Measurements from ENCODE around the gene IL17RE.
"Not testable (repeated sequence)": the region's sequence is repeated elsewhere in the genome, so short reads cannot be mapped to it uniquely, and the experiment has no call there.

Gene IL17RE, protein sequence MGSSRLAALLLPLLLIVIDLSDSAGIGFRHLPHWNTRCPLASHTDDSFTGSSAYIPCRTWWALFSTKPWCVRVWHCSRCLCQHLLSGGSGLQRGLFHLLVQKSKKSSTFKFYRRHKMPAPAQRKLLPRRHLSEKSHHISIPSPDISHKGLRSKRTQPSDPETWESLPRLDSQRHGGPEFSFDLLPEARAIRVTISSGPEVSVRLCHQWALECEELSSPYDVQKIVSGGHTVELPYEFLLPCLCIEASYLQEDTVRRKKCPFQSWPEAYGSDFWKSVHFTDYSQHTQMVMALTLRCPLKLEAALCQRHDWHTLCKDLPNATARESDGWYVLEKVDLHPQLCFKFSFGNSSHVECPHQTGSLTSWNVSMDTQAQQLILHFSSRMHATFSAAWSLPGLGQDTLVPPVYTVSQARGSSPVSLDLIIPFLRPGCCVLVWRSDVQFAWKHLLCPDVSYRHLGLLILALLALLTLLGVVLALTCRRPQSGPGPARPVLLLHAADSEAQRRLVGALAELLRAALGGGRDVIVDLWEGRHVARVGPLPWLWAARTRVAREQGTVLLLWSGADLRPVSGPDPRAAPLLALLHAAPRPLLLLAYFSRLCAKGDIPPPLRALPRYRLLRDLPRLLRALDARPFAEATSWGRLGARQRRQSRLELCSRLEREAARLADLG

DNA sequence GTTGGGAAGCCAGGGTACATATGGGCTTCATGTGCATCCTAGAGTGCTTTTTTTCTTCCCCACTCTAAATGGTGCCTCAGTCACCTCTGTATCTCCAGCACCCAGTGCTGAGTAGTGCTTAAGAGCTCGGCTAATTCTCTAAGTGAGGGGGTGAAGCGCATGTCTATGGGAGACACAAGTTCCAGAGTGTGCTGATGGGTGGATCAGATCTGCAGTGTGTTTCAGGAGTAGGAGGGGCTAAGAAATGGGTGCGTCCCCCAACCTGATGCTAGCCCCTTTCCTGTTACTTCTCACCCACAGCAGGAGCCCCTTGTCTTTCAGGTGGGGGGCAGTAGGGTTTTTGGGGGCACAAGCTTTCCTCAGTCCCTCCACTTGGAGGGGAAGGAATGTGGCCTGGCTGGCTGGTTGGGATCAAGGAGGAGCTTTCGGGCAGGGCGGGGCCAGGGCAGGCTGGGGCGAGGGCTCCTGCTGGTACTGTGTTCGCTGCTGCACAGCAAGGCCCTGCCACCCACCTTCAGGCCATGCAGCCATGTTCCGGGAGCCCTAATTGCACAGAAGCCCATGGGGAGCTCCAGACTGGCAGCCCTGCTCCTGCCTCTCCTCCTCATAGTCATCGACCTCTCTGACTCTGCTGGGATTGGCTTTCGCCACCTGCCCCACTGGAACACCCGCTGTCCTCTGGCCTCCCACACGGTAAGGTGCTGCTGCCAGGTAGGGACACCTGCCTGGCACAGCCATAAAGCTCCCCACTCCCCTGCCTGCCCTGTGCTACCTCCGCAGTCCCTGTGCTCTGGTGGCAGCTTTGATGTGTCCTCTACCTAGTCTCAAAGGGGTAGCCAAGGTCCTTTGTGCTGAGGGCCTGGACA is at the start of gene IL17RE:
TSS of gene IL17RE (plus strand) at position 477 of the 866 bp plus-strand sequence. CDS start at position 562, 85 bp downstream.
- no peak for FAIRE-seq

DNA sequence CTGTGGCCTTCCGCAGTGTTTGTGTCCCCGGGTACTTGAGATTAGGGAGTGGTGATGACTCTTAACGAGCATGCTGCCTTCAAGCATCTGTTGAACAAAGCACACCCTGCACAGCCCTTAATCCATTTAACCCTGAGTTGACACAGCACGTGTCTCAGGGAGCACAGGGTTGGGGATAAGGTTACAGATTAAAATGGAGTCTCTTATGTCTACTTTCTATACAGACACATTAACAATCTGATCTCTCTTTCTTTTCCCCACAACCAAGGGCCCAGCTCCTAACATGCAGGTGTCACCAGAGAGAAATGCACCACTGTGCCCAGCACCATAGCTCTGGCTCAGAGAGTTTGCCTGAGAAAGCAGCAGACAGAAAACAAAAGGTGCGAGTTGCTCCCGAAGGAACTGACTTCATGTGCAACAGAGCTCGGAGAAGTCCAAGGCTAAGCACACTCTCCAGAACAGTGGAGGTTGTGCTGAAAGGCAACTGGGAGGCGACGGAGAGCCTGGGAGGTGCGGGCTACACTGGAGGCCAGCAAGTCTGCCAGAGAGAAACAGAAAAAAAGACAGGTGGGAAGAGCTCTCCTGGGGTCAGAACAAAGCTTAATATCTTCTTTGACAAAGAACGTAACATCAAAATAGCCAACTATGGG is 48.2 kb upstream of the IL17RE start:
- FAIRE-seq: not testable (repeated sequence)

DNA sequence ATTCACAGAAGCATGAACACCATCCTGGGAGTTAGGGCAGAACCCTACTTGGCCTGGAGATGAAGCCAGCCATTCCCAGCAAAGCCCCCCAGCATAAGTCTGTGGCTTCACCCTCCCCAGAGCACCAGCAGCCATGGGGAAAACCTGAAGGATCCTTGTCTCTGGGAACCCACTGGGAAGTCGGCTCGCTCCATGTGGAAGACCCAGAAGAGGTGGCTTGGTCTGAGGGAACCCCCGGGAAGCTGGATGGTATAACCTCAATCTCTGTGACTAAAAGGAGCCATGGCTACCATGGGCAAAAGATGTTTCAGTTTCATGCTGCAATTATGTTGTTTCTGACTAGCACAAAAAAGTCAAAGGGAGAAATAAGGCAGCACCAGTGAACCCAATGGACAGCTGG is 47.1 kb upstream of the IL17RE start:
- FAIRE-seq: no peak

DNA sequence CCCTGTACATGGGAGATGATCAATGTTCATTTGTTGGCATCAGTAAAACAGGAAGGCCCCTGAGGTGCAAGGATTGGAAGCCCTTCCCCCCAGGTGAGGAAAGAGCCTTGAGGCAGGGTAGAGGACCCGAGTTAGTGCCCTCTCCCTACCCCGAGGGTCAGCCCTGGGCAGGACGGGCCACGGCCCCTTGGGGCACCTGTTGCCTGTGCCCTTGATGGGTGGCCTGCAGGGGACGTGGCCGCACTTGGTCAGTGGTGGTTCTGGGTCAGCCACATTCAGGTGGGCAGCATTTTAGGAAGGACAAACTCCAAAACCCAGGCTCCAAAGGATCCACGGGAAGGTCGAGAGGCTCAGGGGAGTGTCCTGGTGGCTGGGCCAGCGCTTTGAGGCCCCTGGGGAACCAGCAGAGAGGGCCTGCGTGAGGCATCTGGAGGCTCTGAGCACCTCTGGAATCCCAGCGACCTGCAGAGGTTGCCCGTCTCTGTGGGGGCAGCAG is 43.1 kb upstream of the IL17RE start:
- FAIRE-seq: no peak

DNA sequence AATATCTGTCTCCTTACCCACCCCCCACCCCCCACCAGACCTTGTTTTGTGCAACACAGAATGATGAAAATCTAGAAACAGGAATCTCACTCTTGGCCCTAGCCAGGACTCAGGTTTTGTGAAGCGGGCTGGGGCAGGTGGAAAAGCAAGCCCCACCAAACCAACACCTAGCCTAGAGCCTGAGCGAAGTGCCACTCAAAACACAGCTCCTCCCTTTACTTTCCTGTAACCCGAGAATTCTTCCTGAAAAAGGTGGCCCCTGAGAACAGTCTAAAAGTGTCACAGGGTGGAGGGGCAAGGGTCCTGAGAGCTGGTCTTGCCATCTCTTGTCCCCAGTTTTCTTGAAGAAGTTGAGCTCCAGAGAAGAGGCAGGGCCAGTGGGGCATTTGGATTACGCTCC is 41.4 kb upstream of the IL17RE start:
- FAIRE-seq: no peak

DNA sequence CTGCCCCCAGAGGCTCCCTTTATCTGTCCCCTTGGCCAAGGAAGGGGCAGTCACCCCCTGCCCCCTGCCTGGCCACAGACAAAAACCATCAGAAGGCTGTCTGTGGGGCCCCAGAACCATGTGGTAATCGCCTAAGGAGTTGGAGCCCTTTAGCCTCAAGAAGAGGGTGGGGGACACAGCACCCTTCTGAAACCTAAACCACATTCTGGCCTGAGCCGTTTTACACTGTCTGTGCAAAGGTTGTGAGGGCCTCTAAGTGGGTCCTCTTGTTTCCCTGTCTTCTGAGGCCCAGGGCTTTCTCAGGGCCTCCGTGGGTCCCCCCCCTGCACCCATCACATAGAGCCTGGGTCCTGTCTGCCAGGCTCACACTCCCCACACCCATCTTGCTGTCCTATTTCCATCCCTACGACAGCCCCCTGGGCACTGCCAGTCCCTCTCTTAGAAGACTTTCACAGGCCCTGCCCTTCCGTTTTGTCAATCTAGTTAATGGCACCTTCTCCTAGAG is 41.0 kb upstream of the IL17RE start:
- FAIRE-seq: no peak

DNA sequence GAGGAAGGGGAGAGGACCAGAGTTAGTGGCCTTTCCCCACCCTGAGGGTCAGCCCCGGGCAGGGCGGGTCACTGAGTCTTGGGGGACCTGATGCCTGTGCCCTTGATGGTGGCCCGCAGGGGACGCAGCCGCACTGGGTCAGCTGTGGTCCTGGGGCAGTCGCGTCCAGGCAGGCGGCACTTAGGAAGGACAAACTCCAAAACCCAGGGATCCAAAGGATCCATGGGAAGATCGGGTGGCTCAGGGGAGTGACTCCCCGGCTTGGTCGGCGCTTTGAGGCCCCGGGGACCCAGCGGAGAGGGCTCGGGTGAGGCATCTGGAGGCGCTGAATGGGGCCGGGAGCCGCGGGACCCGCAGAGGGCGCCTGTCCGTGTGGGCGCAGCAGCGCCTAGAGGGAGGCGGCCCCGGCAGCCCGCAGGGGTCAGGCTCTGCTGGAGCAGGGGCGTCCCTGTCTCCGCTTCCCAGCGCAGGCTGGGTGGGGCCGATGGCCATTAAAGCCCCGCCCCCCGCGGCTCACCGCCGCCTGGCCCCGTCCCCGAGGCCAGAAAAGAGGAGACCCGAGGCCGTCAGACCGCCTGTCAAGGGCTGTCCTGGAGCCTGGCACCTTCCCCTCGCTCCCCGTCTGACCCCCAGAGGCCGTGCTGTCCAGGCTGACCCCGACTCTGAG is 40.1 kb upstream of the IL17RE start:
- no peak for FAIRE-seq

DNA sequence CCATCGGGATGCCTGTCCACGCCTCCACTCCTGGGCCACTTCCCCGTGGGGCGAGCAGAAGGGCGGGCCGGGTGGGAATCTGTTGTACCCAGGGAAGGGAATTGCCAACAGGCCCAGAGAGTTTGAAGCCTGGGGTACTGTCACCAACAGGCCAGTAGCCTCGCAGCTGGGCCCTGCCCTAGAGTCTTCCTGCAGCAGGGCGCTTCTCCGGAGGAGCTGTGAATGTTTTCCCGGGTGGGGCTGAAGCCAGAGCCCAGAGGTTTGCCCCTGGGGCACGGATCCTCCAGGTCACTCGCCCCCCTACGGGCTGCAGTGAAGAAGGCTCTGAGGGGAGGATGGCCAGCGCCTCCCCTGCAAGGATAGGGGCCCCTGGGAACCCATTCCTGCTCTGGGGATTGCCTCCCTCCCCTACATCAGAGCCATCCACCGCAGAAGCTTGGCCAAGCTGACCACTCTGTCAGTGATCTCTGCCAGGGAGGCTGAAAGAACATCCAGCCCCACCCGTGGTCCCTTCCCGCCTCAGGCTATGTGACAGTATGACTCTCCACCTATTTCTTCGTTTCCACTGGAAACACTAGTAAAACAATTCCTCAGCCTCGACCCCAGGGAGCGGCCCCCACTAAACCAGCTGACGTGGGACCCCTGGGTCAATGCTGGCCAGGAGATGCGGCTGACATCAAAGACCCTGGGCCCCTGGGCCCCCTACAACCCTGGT is 39.4 kb upstream of the IL17RE start:
- no peak for FAIRE-seq

DNA sequence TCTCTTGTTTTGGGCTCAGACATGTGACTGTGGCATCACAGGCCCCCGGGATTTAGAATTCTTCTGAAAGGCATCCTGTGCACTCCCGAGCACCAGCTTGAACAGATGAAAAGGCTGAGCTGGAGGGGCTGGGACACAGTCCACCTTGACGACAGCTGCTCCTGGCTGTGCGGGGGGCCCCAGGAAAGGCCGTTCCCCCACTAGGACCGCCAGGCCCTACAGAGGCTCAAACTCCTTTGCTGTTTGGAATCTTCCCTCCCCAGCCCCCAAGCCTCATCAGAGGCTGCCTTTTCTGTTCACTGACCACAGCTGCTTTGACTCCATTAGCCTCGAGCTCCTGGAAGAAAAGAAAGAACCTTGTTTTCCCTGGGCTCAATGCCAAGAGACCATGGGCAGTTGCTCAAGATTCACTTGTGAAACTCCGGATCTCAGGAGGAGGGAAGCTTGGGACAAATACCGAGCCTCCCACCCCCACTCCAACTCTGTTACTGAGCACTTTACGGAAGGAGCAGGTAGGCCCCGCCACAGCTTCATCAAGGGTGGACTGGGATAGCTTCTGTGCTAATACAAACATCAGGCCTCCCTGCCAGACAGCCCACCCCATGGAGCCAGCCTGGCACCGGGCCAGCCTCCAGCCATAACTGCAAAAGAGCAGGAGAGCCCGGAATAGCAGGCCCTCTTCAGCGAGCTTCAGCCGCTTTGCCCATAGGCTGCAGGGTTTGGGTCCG is 38.3 kb upstream of the IL17RE start:
- FAIRE-seq: no peak

DNA sequence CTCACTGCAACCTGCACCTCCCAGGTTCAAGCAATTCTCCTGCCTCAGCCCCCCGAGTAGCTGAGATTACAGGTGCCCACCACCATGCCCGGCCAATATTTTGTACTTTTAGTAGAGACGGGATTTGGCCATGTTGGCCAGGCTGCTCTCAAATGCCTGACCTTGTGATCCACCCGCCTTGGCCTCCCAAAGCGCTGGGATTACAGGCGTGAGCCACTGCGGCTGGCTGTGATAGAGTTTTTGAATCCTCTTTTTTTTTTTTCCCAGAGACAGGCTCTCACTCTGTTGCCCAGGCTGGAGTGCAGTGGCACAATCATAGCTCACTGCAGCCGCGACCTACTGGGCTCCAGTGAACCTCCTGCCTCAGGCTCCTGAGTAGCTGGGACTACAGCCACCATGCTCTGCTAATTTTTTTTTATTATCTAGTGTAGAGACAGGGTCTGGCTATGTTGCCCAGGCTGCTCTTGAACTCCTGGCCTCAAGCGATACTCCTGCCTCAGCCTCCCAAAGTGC is 37.5 kb upstream of the IL17RE start:
- not testable (repeated sequence) for FAIRE-seq

DNA sequence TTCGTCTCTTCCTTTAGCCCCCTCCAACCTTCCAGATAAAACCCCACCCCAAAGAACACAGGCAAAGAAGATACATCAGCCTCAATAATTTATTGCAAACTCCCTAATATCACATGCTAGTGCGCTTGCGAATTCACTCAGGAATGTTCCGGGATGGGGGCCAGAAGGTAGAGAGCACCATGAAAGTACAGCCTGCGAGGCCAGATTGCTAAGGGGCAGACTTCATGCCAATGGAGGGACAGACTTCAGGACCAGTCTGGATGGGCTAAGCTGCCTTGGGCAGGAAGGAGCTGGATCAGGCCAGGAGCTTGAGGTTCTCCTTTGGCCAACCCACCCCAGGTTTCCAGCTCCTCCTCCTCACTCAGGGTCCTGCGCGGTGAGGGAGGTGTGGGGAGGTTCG is 36.0 kb upstream of the IL17RE start:
- FAIRE-seq: no peak

DNA sequence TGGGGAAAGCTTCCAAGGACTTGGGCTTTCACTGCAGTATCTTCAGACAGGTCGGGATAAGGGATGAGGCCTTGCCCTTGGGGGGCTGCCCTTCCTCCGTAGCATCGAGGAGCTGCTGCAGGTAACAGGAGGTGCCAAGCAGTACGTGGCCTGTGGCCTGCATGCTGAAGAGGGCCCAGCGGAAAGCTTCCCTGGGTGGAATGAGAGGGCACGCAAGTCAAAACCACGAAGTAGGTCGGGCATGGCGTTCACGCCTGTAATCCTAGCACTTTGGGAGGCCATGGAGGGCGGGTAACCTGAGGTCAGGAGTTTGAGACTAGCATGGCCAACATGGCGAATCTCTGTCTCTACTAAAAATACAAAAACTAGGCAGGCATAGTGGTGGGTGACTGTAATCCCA is 35.5 kb upstream of the IL17RE start:
- no peak for FAIRE-seq

DNA sequence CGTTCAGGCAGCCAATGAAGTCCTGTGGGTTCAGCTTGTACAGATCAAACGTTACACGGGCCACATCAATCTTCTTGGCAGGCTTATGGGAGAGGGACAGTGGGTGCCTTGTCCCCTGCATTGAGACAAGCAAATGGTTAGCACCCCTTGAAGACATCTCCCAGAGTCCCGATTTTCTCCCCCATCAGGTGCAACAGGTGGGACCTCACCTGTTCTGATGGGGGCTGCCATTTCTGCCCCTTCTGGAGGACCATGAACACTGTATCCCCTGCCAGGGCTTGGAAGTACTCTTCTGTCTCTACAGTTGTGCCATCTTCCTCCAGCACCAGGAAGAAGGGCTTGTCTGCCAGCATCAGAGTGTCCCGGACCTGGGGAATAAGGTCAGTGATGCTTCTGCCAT is 32.7 kb upstream of the IL17RE start:
- FAIRE-seq: no peak

DNA sequence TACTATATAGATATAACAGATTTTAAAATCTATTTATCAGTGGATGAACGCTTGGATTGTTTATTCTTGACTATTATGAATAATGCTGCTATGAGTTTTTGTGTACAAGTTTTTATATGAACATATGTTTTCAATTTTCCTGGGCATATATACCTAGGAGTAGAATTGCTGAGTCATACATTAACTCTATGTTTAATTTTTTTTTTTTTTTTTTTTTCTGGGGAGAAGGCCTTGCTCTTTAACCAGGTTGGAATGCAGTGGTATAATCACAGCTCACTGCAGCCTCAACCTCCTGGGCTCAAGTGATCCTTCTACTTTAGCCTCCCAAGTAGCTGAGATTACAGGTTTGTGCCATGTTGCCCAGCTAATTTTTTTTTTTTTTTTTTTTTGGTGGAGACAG is 31.7 kb upstream of the IL17RE start:
- FAIRE-seq: no peak

DNA sequence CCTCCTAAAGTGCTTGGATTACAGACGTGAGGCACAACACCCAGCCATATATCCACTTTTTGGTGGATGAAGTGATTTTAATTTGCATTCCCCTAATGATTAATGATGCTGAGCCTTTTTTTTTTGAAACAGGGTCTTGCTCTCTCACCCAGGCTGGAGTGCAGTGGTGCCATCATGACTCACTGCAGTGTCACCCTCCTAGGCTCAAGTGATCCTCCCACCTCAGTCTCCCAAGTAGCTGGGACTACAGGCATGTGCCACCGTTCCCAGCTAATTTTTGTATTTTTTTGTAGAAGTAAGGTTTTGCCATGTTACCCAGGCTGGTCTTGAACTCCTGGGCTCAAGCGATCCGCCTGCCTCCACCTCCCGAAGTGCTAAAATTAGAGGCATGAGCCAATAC is 30.6 kb upstream of the IL17RE start:
- not testable (repeated sequence) for FAIRE-seq

DNA sequence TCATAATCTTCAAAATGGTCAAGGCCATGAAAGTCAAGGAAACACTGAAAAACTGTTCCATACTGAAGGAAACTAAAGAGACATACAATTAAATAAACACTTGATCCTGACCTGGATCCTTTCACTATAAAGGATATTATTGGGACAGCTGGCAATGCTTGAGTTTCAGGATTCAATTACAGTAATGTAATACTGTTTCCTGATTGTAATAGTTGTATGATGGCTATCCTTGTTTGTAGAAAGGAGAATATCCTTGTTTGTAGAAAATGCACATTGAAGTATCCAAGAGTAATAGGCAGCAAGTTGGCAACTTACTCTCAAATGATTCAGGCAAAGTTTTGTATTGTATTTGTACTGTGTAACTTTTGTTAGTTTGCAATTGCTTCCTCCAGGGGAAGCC is 27.2 kb upstream of the IL17RE start:
- FAIRE-seq: no peak

DNA sequence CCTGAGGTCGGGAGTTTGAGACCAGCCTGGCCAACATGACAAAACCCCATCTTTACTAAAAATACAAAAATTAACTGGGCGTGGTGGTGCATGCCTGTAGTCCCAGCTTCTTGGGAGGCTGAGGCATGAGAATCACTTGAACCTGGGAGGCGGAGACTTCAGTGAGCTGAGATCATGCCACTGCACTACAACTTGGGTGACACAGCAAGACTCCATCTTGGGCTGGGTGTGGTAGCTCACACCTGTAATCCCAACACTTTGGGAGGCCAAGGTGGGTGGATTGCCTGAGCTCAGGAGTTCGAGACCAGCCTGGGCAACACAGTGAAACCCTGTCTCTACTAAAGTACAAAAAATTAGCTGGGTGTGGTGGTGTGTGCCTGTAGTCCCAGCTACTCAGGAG is 26.4 kb upstream of the IL17RE start:
- FAIRE-seq: not testable (repeated sequence)

DNA sequence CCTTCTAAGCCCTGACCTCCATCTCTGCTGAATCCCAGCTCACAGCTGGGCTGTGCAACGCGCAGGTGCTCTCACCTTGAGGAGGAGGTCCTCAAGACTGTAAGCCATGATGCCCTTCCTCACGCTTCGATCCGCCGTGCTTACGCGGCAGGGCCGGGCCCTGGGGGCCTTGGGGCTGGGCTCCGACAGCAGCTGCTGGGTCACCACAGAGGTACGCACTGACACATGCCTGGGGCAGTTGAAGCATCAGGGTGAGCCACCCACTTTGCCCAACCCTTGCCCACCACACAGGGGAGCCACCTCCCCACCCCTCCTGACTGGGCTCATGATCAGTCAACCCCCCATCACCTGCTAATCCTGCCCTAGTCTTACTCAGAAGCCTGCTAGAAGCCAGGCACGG is 25.7 kb upstream of the IL17RE start:
- FAIRE-seq: no peak

DNA sequence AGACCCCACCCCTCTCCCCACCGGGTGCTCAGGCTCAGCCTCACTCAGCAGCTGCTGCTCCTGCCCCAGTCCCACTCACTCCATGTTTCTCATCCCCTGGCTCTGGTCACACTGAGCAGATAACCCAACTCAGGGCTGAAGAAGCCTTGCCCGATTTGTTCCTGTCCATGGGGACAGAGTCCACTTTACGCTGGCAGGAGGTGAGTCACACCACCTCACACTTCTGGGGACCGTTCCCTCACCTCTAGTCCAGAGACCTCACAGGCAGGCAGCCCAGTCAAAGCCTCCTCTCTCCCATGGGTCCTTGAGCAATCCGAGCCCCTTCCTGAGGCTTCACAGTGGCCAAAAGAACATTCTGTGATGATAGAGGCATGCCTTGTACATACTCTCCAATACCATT is 23.9 kb upstream of the IL17RE start:
- FAIRE-seq: no peak

All from endometrium (tissue), 2 donors.